HG02884 (cell line): ENCODE measurements around the gene SDR42E2.
"Not testable (repeated sequence)": the region's sequence is repeated elsewhere in the genome, so short reads cannot be mapped to it uniquely, and the experiment has no call there.

Experiments
- ATAC-seq: cut with Tn5 transposase; IDR thresholded peaks from one replicate; pipeline ENCODE4 v1.9.1; 2021; ENCODE audit warnings: mild to moderate bottlenecking, moderate library complexity; ENCODE audit not compliant: unreplicated experiment

Gene SDR42E2

GRCh38 chr16:22210285-22210684 lies 48.0 kb downstream of the SDR42E2 start:
- ATAC-seq = no peak

- no peak for ATAC-seq
These were observed 48.5 kb downstream of the SDR42E2 start for GRCh38 chr16:22210854-22211253.

- ATAC-seq = no peak
These were observed 50.9 kb downstream of the SDR42E2 start for GRCh38 chr16:22213236-22213635.

GRCh38 chr16:22213801-22214200 lies 51.5 kb downstream of the SDR42E2 start:
- ATAC-seq = no peak

DNA sequence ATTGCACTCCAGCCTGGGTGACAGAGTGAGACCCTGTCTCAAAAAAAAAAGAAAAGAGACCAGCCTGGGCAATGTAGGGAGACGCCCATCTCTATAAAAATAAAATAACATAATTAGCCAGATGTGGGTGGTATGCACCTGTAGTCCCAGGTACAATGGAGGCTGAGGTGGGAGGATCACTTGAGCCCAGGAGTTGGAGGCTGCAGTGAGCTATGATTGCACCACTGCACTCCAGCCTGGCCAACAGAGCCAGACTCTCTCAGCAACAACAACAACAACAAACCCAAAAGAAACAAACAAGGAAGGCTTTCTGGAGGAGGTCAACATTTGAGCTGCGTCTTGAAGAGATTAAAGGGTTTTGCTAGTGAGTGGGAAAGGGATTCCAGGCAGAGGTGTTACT lies 52.1 kb downstream of the SDR42E2 start:
- no peak for ATAC-seq

DNA sequence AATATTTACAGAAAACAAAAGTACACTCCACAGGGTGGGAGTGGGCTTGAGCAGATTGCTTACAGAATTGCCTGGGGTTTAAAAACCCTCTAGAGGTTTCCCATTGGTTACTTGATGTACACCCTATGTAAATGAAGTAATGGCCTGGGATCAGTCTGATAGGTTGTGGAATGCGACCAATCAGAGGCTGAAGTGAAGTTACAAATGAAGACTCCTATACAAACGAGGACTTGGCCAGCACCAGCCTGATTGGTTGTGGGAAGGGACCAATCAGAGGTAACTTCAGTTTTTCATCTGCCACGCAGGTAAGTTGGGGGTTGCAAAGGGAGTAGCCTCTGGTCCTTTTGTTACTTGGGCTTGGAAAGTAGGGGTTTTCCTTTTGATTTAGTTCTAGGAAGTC lies 52.6 kb downstream of the SDR42E2 start:
- no peak for ATAC-seq

DNA sequence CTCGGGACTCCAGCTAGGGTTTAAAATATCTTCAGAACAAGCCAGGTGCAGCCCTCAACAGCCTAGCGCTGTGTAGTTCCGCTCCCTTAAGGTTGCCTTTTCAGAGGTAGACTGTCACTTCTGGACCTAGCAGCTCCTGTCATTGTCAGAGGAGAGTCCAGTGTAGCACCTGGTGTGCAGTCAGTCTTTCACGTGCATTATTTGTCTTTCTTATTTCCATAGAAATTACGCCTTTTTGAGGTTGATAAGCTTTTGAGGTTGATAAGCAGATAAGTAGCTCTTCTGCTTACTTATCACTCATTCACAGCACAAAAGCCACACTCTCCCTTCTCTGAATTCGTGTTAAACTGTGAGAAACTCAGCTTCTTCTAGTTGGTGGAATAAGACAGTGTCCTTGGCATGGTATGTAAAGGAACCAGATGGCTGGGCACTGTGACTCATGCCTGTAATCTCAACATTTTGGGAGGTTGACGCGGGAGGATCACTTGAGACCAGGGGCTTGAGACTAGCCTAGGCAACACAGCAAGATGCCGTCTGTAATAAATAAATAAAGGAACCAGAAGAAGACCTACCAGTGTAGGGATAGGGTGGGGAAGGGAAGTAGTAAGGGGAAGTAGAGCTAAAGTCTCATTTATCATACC lies 54.0 kb downstream of the SDR42E2 start:
- ATAC-seq = no peak

DNA sequence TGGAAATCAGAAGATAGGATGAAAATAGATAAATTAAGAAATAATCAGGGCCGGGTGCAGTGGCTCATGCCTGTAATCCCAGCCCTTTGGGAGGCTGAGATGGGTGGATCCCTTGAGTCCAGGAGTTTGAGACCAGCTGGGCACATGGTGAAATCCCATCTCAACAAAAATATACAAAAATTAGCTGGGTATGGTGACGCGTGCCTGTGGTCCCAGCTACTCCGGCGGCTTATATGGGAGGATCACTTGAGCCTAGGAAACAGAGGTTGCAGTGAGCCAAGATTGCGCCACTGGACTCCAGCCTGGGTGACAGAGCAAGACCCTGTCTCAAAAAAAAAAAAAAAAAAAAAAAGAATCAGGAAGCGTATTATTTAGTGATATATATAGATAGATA lies 54.5 kb downstream of the SDR42E2 start:
- not testable (repeated sequence) for ATAC-seq

GRCh38 chr16:22217890-22218730 lies 55.8 kb downstream of the SDR42E2 start:
- peak; percentile 87 for ATAC-seq

GRCh38 chr16:22219389-22220068 lies 57.2 kb downstream of the SDR42E2 start:
- ATAC-seq = no peak

GRCh38 chr16:22220069-22220440 lies 57.7 kb downstream of the SDR42E2 start:
- ATAC-seq = no peak

GRCh38 chr16:22220714-22221113 lies 58.4 kb downstream of the SDR42E2 start:
- no peak for ATAC-seq

DNA sequence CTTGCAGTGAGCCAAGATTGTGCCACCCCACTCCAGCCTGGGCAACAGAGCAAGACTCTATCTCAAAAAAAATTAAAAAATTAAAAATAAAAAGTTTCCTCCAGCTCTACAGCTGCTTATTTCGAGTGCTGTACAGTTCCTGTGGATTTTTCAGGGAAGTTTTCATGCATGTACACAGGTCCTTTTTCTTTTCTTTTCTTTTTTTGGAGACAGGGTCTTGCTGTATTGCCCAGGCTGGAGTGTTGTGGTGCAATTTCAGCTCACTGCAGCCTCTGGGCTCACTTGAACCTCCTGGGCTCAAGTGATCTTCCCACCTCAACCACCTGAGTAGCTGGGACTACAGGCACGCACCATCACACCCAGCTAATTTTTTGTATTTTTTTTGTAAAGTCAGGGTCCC lies 59.7 kb downstream of the SDR42E2 start:
- no peak for ATAC-seq

- ATAC-seq = no peak
These were observed 60.7 kb downstream of the SDR42E2 start for GRCh38 chr16:22222998-22223397.

DNA sequence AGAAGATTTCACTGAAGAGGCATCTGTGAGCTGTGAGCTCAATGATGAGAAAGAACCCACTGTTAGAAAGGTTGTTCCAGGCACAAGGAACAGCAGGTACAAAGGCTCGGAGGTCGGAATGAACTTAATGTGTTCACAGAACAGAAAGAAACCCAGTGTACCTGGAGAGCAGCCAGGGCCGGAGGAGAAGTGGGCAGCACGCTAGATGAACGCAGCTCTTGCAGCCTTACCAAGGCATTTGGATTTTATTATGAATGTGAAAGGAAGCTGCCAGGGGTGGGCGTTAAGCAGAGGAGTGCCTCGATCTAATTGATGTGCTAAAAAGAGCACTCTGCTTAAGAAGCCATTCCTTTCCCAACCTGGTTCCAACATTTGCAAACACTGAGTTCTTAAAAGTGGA lies 62.8 kb downstream of the SDR42E2 start:
- ATAC-seq = no peak

DNA sequence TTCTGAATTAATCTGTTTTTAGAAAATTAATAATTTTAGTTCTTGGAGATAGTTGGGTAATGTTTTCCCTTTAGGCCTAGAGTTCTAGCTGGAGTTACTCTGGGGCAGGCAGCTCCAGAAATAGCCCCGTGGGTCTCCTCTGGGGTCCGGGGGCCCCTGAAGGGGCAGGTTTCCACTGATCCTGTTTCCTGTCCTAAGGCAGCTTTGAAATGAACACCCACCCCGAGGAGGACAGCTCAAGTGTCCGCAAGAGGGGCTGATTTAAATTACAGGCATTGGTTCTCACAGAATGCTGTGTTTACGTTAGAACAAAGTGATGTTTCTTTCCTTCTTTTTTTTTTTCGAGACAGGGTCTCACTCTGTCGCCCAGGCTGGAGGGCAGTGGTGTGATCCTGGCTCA lies 67.6 kb downstream of the SDR42E2 start:
- no peak for ATAC-seq

- ATAC-seq = no peak
These were observed 70.2 kb downstream of the SDR42E2 start for GRCh38 chr16:22232277-22233036.

- no peak for ATAC-seq
These were observed 70.7 kb downstream of the SDR42E2 start for GRCh38 chr16:22233037-22233372.

DNA sequence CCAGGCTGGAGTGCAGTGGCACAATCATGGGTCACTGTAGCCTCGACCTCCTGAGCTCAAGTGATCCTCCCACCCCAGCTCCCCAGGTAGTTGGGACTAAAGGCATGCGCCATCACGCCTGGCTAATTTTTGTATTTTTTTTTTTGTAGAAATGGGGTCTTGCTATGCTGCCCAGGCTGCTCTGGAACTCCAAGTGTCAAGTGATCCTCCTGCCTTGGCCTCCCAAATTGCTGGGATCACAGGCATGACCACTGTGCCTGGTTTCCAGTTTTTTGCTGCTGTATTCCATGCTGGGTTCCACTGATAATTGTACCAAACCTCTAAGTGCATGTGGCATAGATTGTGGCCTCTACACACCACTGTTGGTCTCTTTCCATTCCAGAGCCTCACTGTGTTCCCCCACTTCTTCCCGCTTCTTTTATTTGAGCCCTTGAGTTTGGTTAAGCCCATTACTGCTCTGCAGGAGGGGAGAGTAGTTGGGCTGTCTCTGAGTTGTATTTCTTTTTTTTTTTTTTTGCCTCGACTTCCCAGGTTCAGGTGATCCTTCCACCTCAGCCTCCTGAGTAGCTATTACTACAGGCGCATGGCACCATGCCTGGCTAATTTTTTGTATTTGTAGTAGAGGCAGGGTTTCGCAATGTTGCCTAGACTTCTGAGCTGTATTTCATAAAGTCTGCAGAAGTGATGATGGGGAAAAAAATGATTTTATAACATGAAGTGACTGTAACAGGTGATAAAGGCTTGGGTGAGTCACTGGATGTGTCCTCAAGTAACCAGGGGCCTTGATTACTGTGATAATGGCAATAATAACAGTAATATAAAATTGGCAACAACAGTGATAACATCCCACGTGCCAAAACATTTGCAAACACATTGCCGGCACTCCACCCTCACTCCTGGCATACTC lies 73.8 kb downstream of the SDR42E2 start:
- no peak for ATAC-seq

DNA sequence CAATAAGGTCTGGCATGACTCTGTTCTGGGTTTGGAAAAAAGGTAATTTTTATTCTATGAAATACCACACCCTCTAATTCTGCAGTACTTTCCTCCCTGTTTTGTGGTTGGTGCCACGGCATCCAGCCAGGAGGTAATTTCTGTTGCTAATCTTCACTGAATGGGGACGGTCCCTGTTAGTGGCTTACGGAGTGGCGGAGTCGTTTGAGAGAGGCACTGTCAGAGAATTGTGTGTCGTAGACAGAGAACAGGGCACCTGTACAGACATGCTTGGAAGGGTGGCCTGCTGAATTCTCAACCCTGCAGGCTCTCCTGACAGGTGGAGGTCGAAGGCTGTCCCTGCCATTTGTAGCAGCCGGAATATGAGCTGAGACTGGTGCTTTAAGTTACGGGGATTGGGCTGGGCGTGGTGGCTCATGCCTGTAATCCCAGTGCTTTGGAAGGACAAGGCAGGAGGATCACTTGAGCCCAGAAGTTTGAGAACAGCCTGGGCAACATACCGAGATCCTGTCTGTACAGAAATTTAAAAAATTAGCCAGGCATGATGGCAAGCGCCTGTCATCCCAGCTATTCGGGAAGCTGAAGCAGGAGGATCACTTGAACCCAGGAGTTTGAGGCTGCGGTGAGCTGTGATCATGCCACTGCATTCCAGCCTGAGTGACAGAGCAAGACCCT lies 77.0 kb downstream of the SDR42E2 start:
- ATAC-seq = no peak
